Transverse colon (tissue), 4 donors: ENCODE results near the gene GEMIN2.

Experiments
- EP300 ChIP-seq: sonication (generic); formaldehyde crosslinking; IDR thresholded peaks from one replicate; pipeline ENCODE4 v1.6.1; 2017; ENCODE audit warnings: antibody characterized with exemption, low read depth
- POLR2A ChIP-seq: fragments of 450-650 bp; IDR thresholded peaks from one replicate; pipeline ENCODE4 v1.6.1; 2016; ENCODE audit warnings: antibody characterized with exemption, mild to moderate bottlenecking, moderate library complexity
- POLR2AphosphoS5 ChIP-seq, 3 donors: sonication (generic); formaldehyde crosslinking; IDR thresholded peaks; one replicate each; pipeline ENCODE4 v1.6.1; 2016; ENCODE audit warnings: antibody characterized with exemption in 3 of 3
- TF ChIP-seq, protein P1 (sequence below), 5 experiments: fragments of 200-600 bp in 3 of 5; fragments of 450-650 bp in 2 of 5; sonication (generic) in 3 of 5; IDR thresholded peaks; 1 replicate in 2 of 5; 2 replicates in 3 of 5; pipeline ENCODE4 v1.5.1; 2016 to 2017; ENCODE audit warnings: antibody characterized with exemption in 5 of 5, inconsistent platforms in 3 of 5, mild to moderate bottlenecking in 2 of 5, moderate library complexity in 1 of 5

DNA sequence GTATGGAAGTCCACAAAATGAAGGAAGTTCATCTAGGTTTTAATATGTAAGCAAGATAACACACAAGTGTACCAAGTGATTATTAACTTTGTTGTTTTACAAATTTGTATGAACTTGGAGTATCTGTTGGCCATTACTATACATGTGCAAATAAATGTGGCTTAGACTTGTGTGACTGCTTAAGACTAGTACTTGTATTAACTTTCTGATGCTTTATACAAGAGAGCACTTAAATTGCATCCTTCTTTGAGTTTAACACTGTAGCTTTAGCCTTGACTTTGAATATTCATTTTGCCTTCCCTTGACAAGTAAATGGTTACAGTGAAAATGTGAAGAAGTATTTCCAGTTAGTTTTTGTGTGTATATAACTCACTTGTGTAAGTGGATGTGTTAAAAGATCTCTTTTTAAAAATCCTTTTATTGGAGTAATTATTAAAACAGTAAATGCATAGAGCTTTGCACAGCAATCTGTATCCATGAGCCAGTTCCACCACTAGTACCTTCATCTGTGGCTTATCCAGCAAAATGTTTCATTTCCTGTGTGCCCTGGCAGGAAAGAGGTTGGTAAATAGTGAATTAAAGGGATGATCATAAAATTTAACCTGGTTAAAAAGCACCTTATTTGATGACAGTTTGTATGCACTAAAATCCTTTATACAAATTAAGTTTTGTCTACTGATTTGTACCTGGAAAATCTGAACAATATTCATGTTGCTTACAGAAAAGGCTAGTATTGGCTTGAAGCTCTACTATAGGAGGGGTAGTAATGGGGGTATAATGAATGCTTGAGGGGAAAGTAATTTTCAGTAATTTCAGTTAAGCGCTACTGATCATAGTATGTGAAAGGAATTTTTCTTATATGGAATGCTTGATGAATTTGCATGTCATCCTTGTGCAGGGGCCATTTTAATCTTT, 68.9 kb downstream of the GEMIN2 start:
- no peak for TF ChIP-seq POLR2A
- TF ChIP-seq, protein P1, sequence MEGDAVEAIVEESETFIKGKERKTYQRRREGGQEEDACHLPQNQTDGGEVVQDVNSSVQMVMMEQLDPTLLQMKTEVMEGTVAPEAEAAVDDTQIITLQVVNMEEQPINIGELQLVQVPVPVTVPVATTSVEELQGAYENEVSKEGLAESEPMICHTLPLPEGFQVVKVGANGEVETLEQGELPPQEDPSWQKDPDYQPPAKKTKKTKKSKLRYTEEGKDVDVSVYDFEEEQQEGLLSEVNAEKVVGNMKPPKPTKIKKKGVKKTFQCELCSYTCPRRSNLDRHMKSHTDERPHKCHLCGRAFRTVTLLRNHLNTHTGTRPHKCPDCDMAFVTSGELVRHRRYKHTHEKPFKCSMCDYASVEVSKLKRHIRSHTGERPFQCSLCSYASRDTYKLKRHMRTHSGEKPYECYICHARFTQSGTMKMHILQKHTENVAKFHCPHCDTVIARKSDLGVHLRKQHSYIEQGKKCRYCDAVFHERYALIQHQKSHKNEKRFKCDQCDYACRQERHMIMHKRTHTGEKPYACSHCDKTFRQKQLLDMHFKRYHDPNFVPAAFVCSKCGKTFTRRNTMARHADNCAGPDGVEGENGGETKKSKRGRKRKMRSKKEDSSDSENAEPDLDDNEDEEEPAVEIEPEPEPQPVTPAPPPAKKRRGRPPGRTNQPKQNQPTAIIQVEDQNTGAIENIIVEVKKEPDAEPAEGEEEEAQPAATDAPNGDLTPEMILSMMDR (IDR thresholded peaks at IDR 0.05) = no peak
- no peak for TF ChIP-seq POLR2AphosphoS5 (IDR thresholded peaks at IDR 0.05)
- TF ChIP-seq EP300 = no peak
